ENCODE data around the gene OXER1. TPM values are rescaled to one million over a fixed set of nuclear protein-coding genes. Genes with fewer than 3 reads are reported as not detected.

The OXER1 gene
- total RNA-seq, 1 experiment from 2014 or later = not detected

DNA sequence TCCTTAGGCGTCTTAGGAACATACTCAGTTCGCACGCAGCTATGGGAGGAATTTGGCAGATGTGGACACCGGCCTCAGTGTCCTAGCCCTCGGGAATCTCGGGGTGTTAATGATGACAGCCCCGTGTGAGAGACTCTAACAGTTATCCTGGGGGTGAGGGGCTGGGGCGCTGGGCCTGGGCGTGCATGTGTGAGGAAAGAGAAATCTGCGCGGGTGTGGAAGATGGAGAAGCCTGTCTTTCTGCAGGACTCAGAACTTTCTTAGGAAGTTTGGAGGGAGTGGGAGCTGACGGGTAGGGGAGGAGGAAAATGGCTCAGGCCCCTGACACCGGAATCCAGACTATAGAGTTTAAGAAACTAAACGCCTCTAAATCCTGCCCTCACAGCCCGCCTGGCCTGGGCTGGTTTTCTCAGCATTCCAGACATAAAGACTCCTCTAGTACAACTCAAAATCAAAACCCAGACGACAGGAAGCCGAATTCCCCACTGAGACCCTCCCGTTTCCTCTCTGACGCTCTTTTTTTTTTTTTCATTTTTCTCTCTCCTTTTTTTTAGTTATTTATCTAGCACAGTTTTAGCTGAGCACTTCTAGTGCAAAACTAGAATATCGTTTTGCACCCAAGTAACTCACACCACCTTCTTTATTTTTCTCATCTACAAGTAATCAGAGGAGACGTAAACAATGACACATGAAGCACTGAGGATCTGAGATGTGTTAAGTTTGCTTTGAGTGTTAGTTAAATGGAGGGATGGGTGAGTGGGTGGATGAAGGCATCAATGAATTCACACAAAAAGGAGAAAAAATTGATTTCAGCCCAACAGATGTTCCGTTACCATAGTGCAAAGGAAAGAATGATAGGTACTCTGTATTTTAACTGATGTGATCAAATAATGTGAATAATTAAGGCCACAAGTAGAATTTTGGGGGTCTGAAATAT is 29.7 kb upstream of the OXER1 start:
- no peak for DNase-seq (ENCODE audit: low spot score)

DNA sequence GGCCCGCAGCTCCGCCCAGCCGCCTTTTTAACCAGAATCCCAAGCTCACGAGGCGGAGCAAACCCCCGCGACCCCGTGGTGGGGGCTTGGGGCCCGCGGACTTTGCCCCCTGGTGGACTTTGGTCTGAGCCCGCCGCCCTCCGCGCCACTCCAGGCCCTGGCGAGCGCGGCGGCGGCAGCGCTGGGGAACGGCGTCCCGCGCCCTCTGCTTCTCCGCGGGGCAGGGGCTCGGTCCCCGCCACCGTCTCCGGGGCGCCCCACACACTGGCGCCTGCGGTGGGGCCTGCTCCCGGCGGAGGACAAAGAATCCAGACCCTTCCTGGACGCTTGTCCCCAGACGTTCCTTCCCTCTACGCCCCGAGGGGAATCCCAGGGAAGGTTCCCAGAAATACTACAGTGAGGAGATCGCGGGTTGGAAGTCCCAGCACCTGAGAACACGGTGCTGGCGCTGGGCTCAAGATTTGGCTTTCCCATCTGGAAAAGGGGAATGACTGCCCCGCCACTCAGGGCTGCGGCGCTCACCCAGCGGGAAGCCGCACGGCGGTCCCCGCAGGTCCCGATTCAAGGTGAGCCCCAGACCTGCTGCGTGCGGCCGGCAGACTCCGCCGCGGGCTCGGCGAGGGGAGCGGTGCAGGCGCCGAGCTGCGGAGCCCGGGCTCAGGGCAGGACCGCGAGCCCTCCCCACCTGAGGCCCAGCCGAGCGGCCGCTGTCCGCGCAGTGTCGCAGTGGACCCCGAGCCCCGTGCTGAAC is 28.8 kb upstream of the OXER1 start, which contains the start of gene HAAO:
TSS of gene HAAO (minus strand) at position 1 of the 751 bp plus-strand sequence. CDS start 47 bp downstream, outside the sequence.
- DNase-seq (ENCODE audit: low spot score) = no peak

GRCh38 chr2:42792087-42792582 is 28.2 kb upstream of the OXER1 start:
- no peak for DNase-seq (ENCODE audit: low spot score)

GRCh38 chr2:42791606-42792005 is 27.7 kb upstream of the OXER1 start:
- DNase-seq (ENCODE audit: low spot score) = no peak

GRCh38 chr2:42789751-42790150 is 25.8 kb upstream of the OXER1 start:
- DNase-seq (ENCODE audit: low spot score) = no peak

DNA sequence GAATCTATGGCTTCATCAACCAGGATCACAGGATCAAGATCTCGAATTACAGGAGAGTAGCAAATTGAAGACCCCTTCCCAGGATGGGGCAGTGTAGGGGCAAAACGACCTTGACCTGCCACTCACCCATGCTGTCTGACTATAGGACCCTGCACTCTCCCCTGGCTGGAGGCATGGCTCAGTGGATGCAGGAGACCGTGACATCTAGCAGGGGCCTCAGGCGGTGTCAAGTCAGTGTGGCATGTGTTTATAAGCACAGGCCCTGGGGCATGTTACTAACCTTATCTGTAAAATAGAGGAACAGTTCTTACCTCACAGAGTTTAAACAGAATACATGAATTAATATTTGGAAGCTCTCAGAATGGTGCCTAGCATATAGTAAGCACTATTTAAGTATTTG is 24.9 kb upstream of the OXER1 start:
- DNase-seq (ENCODE audit: low spot score) = no peak

GRCh38 chr2:42788478-42788793 is 24.5 kb upstream of the OXER1 start:
- no peak for DNase-seq (ENCODE audit: low spot score)

- no peak for DNase-seq (ENCODE audit: low spot score)
Observed at GRCh38 chr2:42787788-42788477, 24.0 kb upstream of the OXER1 start.

- no peak for DNase-seq (ENCODE audit: low spot score)
Observed at GRCh38 chr2:42787424-42787787, 23.5 kb upstream of the OXER1 start.

GRCh38 chr2:42786561-42787345 is 22.8 kb upstream of the OXER1 start:
- DNase-seq (ENCODE audit: low spot score) = no peak

GRCh38 chr2:42784204-42784880 is 20.4 kb upstream of the OXER1 start:
- DNase-seq (ENCODE audit: low spot score) = no peak

- DNase-seq (ENCODE audit: low spot score) = no peak
Observed at GRCh38 chr2:42783511-42783910, 19.6 kb upstream of the OXER1 start.

- no peak for DNase-seq (ENCODE audit: low spot score)
Observed at GRCh38 chr2:42781181-42781580, 17.2 kb upstream of the OXER1 start.

DNA sequence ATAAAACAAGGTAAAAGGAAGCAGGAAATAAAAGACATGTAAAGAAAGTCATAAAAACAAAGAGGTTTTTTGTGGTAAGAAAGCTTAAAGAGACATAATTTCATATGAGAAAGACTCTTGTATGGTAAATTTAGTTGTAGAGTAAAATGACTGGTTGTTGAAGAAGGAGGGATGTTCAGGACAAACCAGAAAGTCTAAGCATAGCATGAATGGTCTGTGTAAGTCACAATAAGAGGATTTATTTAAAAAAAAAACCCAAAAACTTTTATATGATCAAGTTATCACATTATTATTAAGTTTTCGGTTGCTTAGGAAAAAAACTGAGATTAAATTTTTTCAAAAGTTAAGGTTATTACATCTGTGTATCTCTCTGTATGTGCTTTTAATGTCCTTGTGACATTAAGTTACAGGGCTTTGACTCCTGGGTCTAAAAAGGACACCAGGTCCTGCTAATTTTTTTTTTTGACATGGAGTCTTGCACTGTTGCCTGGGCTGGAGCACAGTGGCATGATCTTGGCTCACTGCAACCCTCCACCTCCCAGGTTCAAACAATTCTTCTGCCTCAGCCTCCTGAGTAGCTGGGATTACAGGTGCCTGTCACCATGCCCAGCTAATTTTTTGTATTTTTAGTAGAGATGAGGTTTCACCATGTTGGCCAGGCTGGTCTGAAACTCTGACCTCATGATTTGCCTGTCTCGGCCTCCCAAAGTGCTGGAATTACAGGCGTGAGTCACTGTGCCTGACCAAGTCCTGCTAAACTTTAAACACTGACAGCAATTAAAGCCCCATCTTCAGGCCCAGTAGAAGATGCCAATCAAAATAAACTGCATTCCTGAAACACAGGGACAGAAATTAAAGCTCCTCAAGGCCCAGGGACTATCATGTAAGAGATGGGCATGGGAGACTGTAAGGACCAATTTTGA is 14.2 kb upstream of the OXER1 start:
- DNase-seq (ENCODE audit: low spot score) = no peak

GRCh38 chr2:42775810-42776209 is 11.9 kb upstream of the OXER1 start:
- no peak for DNase-seq (ENCODE audit: low spot score)

DNA sequence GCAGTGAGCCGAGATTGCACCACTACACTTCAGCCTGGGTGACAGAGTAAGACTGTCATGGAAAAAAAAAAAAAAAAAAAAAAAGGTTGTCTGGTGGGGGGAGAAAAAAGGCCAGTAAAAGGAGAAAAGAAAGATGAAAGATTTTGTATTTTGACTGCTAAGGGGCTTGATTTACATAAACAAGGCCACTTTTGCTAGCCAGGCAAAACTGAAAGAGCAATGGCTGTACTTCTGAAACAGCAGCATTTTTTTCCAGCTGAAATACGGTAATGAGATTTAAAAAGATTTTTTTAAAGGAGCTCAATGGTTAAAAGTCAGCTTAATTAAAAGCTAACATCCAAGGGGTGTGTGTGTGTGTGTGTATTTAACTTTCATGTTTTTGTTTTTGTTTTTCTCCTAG is 11.3 kb upstream of the OXER1 start:
- no peak for DNase-seq (ENCODE audit: low spot score)

- DNase-seq (ENCODE audit: low spot score) = no peak
Observed at GRCh38 chr2:42771546-42772153, 7.7 kb upstream of the OXER1 start.

- peak; percentile 59 for DNase-seq (ENCODE audit: low spot score)
Observed at GRCh38 chr2:42770288-42771131, 6.6 kb upstream of the OXER1 start.
